ENCODE measurements around the gene TMEM183A. TPM values are rescaled to one million over a fixed set of nuclear protein-coding genes. Genes with fewer than 3 reads are reported as not detected.

TMEM183A gene
- total RNA-seq, 6 experiments from 2014 or later, result 21.4 to 38.1 (median 31.0) TPM

GRCh38 chr1:203045821-203046594 is 38.8 kb downstream of the TMEM183A start:
- Histone ChIP-seq H3K27ac (no peak overlapping the region), H3K36me3 (no peaks in the 10 kb centered on the region), H3K4me3 (no peak overlapping the region), H3K4me1 (no peaks in the 10 kb centered on the region), H3K27me3 (no peaks in the 10 kb centered on the region), H3K9me3 (no peaks in the 10 kb centered on the region)
- peak in 1 of 4 donors; percentile 36 for ATAC-seq
- TF ChIP-seq, protein P1, sequence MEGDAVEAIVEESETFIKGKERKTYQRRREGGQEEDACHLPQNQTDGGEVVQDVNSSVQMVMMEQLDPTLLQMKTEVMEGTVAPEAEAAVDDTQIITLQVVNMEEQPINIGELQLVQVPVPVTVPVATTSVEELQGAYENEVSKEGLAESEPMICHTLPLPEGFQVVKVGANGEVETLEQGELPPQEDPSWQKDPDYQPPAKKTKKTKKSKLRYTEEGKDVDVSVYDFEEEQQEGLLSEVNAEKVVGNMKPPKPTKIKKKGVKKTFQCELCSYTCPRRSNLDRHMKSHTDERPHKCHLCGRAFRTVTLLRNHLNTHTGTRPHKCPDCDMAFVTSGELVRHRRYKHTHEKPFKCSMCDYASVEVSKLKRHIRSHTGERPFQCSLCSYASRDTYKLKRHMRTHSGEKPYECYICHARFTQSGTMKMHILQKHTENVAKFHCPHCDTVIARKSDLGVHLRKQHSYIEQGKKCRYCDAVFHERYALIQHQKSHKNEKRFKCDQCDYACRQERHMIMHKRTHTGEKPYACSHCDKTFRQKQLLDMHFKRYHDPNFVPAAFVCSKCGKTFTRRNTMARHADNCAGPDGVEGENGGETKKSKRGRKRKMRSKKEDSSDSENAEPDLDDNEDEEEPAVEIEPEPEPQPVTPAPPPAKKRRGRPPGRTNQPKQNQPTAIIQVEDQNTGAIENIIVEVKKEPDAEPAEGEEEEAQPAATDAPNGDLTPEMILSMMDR (IDR thresholded peaks at IDR 0.05), result no peak
- no peak for TF ChIP-seq POLR2A (IDR thresholded peaks at IDR 0.05)
- no peak for DNase-seq
- intact Hi-C loops (cut with DNase I), result no loop called here
- 78% methylated on average over 6 of the region's 16 CpGs for WGBS (ENCODE audit: insufficient coverage, low coverage, low lambda C conversion rate, missing lambda C conversion rate)

- 64% methylated on average over 4 of the region's 15 CpGs for WGBS (ENCODE audit: insufficient coverage, low coverage, low lambda C conversion rate, missing lambda C conversion rate)
- no peak for TF ChIP-seq POLR2A (IDR thresholded peaks at IDR 0.05)
- TF ChIP-seq, protein P1 (IDR thresholded peaks at IDR 0.05), result no peak
- Histone ChIP-seq H3K9me3 (no peaks in the 10 kb centered on the region), H3K4me1 (no peaks in the 10 kb centered on the region), H3K36me3 (no peaks in the 10 kb centered on the region), H3K27me3 (no peaks in the 10 kb centered on the region), H3K27ac (no peak overlapping the region), H3K4me3 (no peak overlapping the region)
- intact Hi-C loops (cut with DNase I), result no loop called here
- peak; percentile 38 to 68 (median 55) for ATAC-seq
- DNase-seq, result no peak
These were observed 39.9 kb downstream of the TMEM183A start for GRCh38 chr1:203046984-203047630.

DNA sequence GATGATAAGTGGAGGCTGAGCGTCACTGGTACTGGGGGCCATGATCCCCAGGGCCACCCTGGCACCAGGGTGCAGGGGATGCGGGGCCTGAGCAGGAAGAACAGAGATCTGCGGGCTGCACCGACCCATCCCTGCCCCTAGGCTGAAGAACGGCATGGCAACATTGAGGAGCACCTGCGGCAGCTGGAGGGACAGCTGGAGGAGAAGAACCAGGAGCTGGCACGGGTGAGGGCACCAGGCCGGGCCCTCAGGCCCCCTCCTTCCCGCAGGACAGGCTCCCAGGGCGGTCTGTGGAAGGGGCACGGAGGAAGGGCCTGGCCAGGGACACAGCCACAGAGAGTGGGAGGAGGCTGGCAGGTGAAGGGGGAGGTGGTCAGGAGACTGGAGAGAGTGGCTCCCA is 40.9 kb downstream of the TMEM183A start:
- no peaks in the 10 kb centered on the region for H3K9me3 ChIP-seq
- 81% methylated on average over 3 of the region's 11 CpGs for WGBS (ENCODE audit: insufficient coverage, low coverage, low lambda C conversion rate, missing lambda C conversion rate)
- TF ChIP-seq, protein P1 (IDR thresholded peaks at IDR 0.05), result no peak
- no peak for TF ChIP-seq POLR2A (IDR thresholded peaks at IDR 0.05)
- DNase-seq, result no peak
- H3K4me3 ChIP-seq, result no peak overlapping the region
- no peak overlapping the region for H3K27ac ChIP-seq
- H3K36me3 ChIP-seq, result no peaks in the 10 kb centered on the region
- no peaks in the 10 kb centered on the region for H3K4me1 ChIP-seq
- no peaks in the 10 kb centered on the region for H3K27me3 ChIP-seq
- no peak for ATAC-seq
- intact Hi-C loops (cut with DNase I), result no loop called here

DNA sequence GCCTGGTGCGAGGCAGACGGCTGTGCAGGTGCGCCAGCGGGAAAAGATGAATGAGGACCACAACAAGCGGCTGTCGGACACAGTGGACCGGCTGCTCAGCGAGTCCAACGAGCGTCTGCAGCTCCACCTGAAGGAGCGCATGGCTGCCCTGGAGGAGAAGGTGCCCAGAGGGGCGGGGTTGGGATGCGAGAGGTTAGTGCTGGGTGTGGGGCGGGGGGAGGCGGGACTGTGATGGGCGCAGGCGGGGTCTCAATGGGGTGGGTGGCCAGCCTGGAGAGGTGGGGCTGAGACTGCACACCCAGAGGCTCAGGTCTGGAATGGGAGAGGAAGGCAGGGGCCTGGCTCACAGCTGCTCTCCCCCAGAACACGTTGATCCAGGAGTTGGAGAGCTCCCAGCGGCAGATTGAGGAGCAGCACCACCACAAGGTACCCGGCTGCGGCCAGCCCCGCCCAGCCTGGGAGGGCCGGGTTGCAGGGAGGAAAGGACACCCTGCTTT is 41.4 kb downstream of the TMEM183A start:
- ATAC-seq, result no peak
- WGBS (ENCODE audit: insufficient coverage, low coverage, low lambda C conversion rate, missing lambda C conversion rate), result 71% methylated on average over 3 of the region's 23 CpGs
- no peaks in the 10 kb centered on the region for H3K4me1 ChIP-seq
- TF ChIP-seq POLR2A (IDR thresholded peaks at IDR 0.05), result no peak
- TF ChIP-seq, protein P1 (IDR thresholded peaks at IDR 0.05), result no peak
- H3K9me3 ChIP-seq, result no peaks in the 10 kb centered on the region
- intact Hi-C loops (cut with DNase I), result no loop called here
- no peaks in the 10 kb centered on the region for H3K36me3 ChIP-seq
- peak in 1 of 3 donors; percentile 32 for DNase-seq
- no peaks in the 10 kb centered on the region for H3K27me3 ChIP-seq
- H3K4me3 ChIP-seq, result no peak overlapping the region
- no peak overlapping the region for H3K27ac ChIP-seq
